Stimulated activated CD4-positive, alpha-beta T cell treated with anti-CD3 and anti-CD28 coated beads, Interleukin-15, amount 100 ng/mL, for 24 hours (primary cell): Measurements from ENCODE around the gene KCNMB1.
A peak's percentile ranks its signal among the peaks of the same experiment; 100 is the strongest.
"Not testable (repeated sequence)": the region's sequence is repeated elsewhere in the genome, so short reads cannot be mapped to it uniquely, and the experiment has no call there.

Experiments used
- DNase-seq: peaks from one replicate; pipeline ENCODE4 v3.0.0-alpha.2; 2020

The KCNMB1 gene

GRCh38 chr5:170413897-170414296 lies 24.7 kb upstream of the KCNMB1 start:
- DNase-seq, result no peak

DNA sequence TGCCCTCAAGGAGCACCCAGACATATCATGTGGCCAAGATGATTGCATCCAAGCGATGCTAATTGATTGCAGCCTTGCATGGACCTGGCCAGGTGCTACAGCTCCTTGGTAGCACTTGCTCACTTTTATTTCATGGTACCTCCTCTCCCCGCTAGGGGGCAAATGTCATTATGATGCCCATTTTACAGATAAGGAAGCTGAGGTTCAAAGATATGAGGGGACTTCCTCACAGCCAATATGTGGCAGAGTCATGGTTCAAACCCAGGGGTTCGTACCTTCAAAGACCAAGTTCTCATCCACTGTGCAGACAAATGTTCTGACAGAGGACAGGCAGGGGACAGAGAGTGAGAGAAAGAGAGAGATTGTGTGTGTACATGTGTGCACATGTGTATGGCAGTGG lies 21.9 kb upstream of the KCNMB1 start:
- no peak for DNase-seq

DNA sequence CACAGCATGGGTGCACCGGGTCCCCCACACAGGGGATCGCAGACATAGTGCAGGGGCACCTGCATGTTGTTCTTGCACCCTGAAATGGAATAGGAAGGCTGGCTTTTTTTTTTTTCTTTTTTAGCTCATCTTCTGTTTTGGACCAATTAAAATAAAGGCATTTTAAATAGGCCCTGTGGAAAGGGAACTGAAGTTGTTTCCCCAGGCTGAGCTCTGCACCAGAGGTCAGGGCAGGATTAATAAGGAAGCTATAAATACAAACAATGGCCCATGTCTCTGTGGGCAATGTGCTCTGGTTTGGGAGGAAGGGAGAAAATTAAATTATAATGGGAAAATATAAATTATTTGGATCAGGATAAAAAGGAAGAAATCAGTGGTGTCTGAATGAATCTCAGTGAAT lies 21.2 kb upstream of the KCNMB1 start:
- DNase-seq, result no peak

GRCh38 chr5:170408877-170409660 lies 19.9 kb upstream of the KCNMB1 start:
- no peak for DNase-seq

DNA sequence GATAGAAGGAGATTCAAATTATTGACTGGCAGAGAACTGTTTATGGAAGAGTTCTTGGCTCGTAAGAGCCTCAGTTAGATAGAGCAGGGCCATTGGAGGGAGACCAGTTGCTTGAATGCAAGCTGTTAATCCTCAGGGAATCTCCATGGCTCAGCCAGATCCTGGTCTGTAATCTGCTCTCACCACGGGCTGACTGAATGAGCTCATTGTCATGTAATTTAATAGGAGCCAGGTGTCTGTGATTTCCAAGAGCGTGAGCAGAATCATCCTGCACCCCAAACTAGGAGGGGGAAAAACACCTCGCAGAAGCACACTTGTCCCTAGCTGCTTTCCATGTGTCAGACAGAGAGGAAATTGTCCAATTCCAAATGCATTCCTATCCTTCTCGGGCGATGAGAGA lies 19.1 kb upstream of the KCNMB1 start:
- DNase-seq, result no peak

DNA sequence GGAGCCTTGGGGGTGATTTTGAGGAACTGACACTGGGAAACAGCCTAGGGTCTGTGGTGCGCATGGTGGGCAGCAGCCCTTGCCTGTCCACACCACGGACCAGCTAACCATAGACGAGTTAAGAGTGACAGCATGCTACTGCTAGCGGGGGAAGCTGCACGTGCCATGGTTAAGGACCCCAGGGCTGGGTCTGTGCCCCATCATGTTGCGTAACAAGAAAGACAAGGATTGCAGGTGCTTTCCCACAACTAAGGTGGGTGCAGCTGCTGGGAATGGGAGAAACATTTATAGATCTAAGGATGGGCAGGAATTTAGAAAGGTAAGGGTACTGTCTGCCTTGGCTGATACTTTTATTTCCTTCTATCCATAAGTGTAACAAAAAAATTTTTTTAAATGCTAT lies 17.9 kb upstream of the KCNMB1 start:
- DNase-seq, result no peak

DNA sequence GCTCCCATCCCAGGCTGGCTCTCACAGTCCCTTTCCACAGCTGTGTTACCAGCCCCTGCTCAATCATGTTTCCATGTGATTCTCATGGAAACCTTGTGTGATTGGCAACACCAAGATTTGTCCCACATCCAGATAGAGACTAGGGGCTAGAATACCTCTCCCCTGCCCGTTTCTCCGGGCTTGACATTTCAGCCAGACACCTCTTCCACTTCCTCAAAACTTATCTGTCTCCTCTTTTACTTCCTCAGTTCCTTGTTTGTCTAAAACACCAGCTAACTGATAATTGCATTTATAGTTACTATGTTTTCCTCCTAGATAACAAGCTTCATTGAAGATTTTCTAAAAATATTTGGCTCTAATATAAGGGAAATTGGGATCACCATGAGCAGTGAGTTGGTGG lies 16.6 kb upstream of the KCNMB1 start:
- no peak for DNase-seq

GRCh38 chr5:170404398-170404797 lies 15.2 kb upstream of the KCNMB1 start:
- no peak for DNase-seq

DNA sequence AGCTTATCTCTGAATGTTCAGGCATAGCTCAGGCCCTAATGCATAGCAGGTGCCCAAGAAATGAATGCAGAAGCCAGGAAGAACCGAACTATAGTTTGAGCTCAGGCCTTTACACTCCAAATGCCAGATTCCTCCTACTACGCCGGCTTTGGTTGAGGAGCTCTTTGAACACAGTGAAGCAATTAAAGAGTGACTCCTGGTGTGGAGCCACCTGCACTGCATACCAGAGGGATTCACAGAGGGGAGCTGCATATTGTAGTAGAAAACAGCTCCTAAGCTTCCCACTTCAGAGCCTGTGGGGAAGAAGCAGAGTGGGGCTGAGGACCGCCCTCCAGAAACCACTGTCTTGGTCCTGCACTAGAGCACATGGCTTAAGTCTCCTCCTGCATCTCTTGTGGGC lies 14.5 kb upstream of the KCNMB1 start:
- no peak for DNase-seq

DNA sequence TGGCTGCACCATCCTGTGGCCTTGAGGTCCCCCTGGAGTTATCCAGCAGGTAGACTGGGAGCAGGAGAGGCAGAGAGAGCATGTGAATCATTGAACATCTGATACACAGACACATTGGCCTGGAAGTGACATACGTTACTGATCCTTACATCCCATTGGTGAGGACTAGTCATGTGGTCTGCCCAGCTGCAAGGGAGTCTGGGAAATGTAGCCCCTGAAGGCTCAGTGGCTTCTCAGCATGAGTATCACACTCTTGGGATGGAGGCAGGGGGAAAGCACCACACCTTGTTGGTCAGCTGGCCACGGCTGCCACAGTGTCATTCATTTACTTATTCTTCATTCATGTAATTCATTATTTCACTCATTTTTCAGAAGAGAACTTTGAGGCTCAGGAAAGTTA lies 13.3 kb upstream of the KCNMB1 start:
- DNase-seq, result no peak

GRCh38 chr5:170397059-170397458 lies 7.9 kb upstream of the KCNMB1 start:
- no peak for DNase-seq

- DNase-seq, result no peak
Observed at GRCh38 chr5:170393958-170394357, 4.8 kb upstream of the KCNMB1 start.

GRCh38 chr5:170393235-170393634 lies 4.1 kb upstream of the KCNMB1 start:
- DNase-seq, result peak; percentile 65

- DNase-seq, result no peak
Observed at GRCh38 chr5:170390472-170390871, 1.3 kb upstream of the KCNMB1 start.

DNA sequence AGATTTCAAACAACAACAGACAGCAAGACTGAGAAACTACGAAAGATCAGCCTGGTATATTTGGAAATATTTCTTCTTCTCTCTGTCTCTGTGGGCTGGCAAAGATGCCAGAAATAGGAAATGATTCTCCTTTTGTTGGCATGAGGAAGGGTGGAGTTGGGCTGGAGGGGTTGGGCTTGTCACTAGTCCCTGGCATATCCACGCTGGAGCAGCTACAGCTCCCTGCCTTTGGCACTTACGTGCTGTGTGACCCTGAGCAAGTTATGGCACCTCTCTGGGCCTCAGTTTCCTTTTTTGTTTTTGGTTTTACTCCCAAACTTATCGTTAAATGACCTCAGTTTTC lies 354 bp upstream of the KCNMB1 start:
- DNase-seq, result no peak

GRCh38 chr5:170387775-170388639 lies 1.2 kb downstream of the KCNMB1 start:
- DNase-seq, result no peak

GRCh38 chr5:170386743-170387395 lies 2.3 kb downstream of the KCNMB1 start:
- no peak for DNase-seq

GRCh38 chr5:170383227-170383626 lies 5.9 kb downstream of the KCNMB1 start:
- DNase-seq, result no peak

DNA sequence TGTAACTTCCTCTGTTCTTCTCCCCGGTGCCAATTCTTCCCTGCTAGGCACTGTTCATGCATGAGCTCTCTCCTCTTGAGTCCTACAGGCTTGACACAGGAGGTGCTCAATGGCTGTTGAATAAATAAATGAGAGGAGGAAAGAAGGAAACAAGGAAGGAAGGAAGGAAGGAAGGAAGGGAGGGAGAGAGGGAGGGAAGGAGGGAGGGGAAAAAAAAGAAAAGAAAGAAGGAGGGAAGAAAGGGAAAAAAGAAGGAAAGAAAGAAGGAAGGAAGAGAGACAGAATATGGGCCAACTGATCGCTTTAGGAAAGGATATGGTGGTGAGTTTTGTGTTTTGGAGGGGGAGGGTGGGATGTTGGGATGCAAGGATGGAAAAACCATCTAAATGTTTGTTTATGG lies 6.4 kb downstream of the KCNMB1 start:
- no peak for DNase-seq

DNA sequence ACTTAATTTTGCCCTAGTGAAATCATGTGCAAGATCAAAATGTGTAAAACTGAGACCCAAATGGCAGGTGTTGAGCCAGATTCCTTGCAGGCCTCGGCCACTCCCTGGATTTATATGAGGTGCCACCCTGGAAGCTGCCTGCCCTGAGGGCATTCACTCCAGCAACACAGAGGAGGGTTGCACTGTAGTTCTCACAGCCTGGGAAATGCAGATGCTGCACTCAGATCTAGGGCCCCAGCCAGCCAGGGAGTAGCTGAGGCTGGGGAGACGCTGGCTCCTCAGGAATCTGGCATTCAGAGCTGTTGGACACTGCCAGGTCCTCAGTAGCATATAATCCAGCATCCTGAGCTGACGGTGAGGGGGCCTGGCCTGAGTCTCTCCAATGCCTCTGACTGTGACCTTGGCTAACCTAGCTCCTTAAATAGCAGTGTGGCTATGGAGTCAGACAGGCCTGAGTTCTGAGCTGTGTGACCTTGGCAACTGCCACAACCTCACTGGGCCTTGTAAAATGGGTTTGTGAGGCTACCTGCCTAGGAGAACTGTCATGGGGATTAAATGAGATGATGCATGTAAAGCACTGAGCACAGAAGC lies 8.7 kb downstream of the KCNMB1 start:
- no peak for DNase-seq

GRCh38 chr5:170378740-170379139 lies 10.4 kb downstream of the KCNMB1 start:
- no peak for DNase-seq

DNA sequence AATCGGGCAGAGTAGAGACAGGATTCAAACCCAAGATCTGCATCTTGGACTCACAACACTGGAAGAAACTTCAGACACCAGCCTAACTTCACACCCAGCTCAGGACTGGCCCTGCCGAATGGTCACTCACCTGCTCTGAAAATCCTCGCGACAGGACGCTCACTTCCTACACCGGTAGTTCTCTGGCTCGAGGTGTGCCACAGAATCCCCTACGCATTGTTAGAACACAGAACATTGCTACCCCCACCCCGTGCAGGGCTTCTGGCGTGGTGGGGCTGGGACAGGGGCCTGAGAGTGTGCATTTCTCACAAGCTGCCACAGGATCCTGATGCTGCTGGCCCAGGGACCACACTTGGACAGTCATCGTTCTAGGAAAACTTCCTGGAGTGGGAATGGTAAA lies 12.1 kb downstream of the KCNMB1 start:
- no peak for DNase-seq

GRCh38 chr5:170376526-170376925 lies 12.6 kb downstream of the KCNMB1 start:
- DNase-seq, result not testable (repeated sequence)

- DNase-seq, result no peak
Observed at GRCh38 chr5:170375283-170375682, 13.9 kb downstream of the KCNMB1 start.
